Activated naive CD4-positive, alpha-beta T cell treated with anti-CD3 and anti-CD28 coated beads for 36 hours (primary cell): ENCODE results near the gene KLK1. TPM values are rescaled to one million over a fixed set of nuclear protein-coding genes. Genes with fewer than 3 reads are reported as not detected.

Experiments
- CTCF ChIA-PET: fragments of 350-600 bp; sonication (Branson Sonifier 250); formaldehyde crosslinking; loops from one replicate; lab custom pipeline; 2021; ENCODE audit warnings: antibody characterized with exemption; lab: Charles Lee
- DNase-seq: peaks from one replicate; pipeline ENCODE4 v3.0.0-alpha.2; 2020
- H3K27ac Mint-ChIP-seq: one replicate; pipeline ENCODE4 v1.8.0; 2021; ENCODE audit warnings: mild to moderate bottlenecking, mixed read lengths
- H3K27me3 Mint-ChIP-seq: one replicate; pipeline ENCODE4 v1.8.0; 2021; ENCODE audit warnings: low read depth, mixed read lengths
- H3K36me3 Mint-ChIP-seq: one replicate; pipeline ENCODE4 v1.8.0; 2021; ENCODE audit warnings: low read depth, mixed read lengths
- H3K4me1 Mint-ChIP-seq: one replicate; pipeline ENCODE4 v1.8.0; 2021; ENCODE audit warnings: low read depth, mixed read lengths
- H3K4me3 Mint-ChIP-seq: one replicate; pipeline ENCODE4 v1.8.0; 2021; ENCODE audit warnings: mild to moderate bottlenecking, moderate library complexity, mixed read lengths
- H3K9me3 Mint-ChIP-seq: one replicate; pipeline ENCODE4 v1.8.0; 2021; ENCODE audit warnings: mixed read lengths
- intact Hi-C: fragments of 100-400 bp; cut with micrococcal nuclease; formaldehyde crosslinking; loops from one replicate; pipeline ENCODE4 v1.15.1; 2023
- total RNA-seq, 2 experiments: library from RNA; stranded (reverse); gene quantifications; one replicate each; pipeline ENCODE4 v1.2.3, GENCODE V29; 2021

KLK1 gene
- total RNA-seq, 2 experiments from 2014 or later = 0.79 to 1.1 TPM

GRCh38 chr19:50844296-50844935 lies 20.8 kb upstream of the KLK1 start:
- H3K27ac Mint-ChIP-seq = no peak overlapping the region
- H3K4me3 Mint-ChIP-seq = no peak overlapping the region
- peaks cover 1% of the 10 kb centered on the region for H3K36me3 Mint-ChIP-seq
- DNase-seq = no peak
- CTCF ChIA-PET = interaction anchor here (0.7 kb wide), 1 partner anchor 20 kb away, joined by 3 read pairs; no protein-coding TSS in a partner anchor
- no peaks in the 10 kb centered on the region for H3K4me1 Mint-ChIP-seq
- peaks cover 17% of the 10 kb centered on the region for H3K27me3 Mint-ChIP-seq
- H3K9me3 Mint-ChIP-seq = peaks cover 11% of the 10 kb centered on the region
- intact Hi-C loops = no loop called here

DNA sequence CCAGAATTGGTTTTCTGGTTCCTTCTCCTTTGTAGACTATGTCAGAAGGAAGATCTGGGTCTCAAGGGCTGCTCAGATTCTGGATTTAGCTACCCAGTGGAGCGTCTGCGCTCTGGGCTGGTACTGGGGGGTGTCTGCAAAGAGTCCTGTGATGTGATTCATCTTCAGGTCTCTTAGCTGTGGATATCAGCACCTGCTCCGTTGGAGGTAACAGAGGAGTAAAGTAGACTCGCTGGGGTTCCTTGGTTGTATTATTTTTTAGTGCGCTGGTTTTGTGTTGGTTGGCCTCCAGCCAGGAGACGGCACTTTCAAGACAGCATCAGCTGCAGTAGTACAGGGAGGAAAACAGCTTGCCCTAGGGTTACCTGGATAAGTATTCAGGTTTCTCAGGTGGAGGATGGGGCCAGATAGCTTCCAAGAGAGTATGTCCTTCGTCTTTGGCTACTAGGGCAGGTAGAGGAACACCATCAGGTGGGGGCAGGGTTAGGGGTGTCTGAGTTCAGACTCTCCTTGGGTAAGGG lies 20.2 kb upstream of the KLK1 start:
- intact Hi-C loops = no loop called here
- no peaks in the 10 kb centered on the region for H3K4me1 Mint-ChIP-seq
- CTCF ChIA-PET = interaction anchor here (0.7 kb wide), 1 partner anchor 19 kb away, joined by 3 read pairs; no protein-coding TSS in a partner anchor
- no peak for DNase-seq
- H3K27me3 Mint-ChIP-seq = peaks cover 15% of the 10 kb centered on the region
- no peak overlapping the region for H3K4me3 Mint-ChIP-seq
- H3K27ac Mint-ChIP-seq = no peak overlapping the region
- H3K36me3 Mint-ChIP-seq = peaks cover 1% of the 10 kb centered on the region
- peaks cover 11% of the 10 kb centered on the region for H3K9me3 Mint-ChIP-seq

DNA sequence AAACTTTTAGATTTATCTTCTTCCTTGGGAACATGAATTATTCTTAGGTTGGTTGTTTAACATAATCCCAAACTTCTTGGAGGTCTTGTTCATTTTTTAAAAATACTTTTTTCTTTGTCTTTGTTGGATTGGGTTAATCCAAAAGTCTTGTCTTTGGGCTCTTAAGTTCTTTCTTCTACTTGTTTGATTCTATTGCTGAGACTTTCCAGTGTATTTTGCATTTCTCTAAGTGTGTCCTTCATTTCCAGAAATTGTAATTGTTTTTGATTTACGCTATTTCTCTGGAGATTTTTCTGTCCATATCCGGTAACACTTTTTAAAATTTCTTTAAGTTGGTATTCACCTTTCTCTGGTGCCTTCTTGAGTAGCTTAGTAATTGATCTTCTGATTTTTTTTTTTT lies 19.6 kb upstream of the KLK1 start:
- intact Hi-C loops = no loop called here

DNA sequence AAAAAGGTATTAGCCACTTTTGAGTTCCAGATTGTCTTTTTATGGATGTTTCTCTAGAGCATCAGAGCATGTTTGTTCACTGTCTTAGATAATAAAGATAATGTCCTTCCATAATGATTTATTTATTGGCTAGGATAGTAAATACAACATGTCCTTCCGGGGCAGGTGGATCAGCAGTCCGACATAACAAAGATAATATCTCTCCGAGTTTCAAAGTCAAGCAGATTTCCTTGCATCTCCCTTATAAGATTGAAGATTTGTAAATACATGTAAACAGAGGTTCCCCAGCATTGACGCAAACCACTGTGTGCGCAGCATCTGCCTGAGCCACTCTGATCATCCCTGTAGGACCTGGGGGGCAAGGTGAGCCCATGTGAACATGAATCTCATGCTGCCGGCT lies 18.5 kb upstream of the KLK1 start:
- Mint-ChIP-seq H3K9me3 (peaks cover 11% of the 10 kb centered on the region), H3K27ac (no peak overlapping the region), H3K36me3 (peaks cover 1% of the 10 kb centered on the region), H3K4me1 (no peaks in the 10 kb centered on the region), H3K27me3 (peaks cover 22% of the 10 kb centered on the region), H3K4me3 (no peak overlapping the region)
- CTCF ChIA-PET = no interaction called here
- intact Hi-C loops = no loop called here
- no peak for DNase-seq

More for the DNA sequence above, 19.6 kb upstream of the KLK1 start:
- H3K27ac Mint-ChIP-seq = no peak overlapping the region
- peaks cover 16% of the 10 kb centered on the region for H3K27me3 Mint-ChIP-seq
- CTCF ChIA-PET = no interaction called here
- H3K4me1 Mint-ChIP-seq = no peaks in the 10 kb centered on the region
- peaks cover 11% of the 10 kb centered on the region for H3K9me3 Mint-ChIP-seq
- DNase-seq = no peak
- H3K36me3 Mint-ChIP-seq = peaks cover 1% of the 10 kb centered on the region
- no peak overlapping the region for H3K4me3 Mint-ChIP-seq

DNA sequence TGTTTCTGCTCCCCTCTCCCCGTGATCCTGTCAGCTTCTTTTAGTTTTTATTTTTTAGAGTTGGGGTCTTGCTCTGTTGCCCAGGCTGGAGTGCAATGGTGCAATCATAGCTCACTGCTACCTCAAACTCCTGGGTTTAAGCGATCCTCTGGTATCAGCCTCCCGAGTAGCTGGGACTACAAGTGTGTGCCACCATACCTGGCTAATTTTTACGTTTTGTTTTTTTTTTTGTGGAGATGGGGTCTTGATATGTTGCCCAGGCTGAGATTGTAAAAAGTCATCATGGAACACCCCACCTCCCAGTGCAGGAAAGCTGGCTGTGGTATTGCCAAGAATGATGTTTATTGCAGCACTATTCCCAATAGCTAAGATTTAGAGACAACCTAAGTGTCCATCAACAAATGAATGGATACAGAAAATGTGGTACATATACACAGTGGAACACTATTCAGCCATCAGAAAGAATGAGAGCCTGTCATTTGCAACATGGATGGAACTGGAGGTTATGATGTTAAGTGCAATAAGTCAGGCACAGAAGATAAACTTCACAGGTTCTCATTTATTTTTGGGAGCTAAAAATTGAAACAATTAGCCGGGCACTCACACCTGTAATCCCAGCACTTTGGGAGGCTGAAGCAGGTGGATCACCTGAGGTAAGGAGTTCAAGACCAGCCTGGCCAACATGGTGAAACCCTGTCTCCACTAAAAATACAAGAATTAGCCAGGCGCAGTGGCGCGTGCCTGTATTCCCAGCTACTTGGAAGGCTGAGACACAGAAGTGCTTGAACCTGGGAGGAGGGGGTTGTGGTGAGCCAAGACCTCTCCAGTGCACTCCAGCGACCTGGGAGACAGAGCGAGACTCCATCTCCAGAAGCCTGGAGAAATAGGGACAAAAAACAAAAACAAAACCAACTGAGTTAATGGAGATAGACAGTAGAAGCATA lies 16.4 kb upstream of the KLK1 start:
- Mint-ChIP-seq H3K9me3 (peaks cover 11% of the 10 kb centered on the region), H3K27ac (no peak overlapping the region), H3K4me3 (no peak overlapping the region), H3K4me1 (peaks cover 7% of the 10 kb centered on the region), H3K27me3 (peaks cover 34% of the 10 kb centered on the region), H3K36me3 (peaks cover 1% of the 10 kb centered on the region)
- CTCF ChIA-PET = interaction anchor here (0.6 to 1.2 kb wide), 2 partner anchors 66 to 82 kb away, joined by 3 to 6 read pairs; no protein-coding TSS in a partner anchor
- intact Hi-C loops = loop anchor here (5.0 kb wide), 1 partner anchor 82 kb away; no protein-coding TSS in a partner anchor
- no peak for DNase-seq

- Mint-ChIP-seq H3K27me3 (peaks cover 35% of the 10 kb centered on the region), H3K9me3 (peaks cover 1% of the 10 kb centered on the region), H3K27ac (no peak overlapping the region), H3K4me3 (no peak overlapping the region), H3K36me3 (no peaks in the 10 kb centered on the region), H3K4me1 (peaks cover 7% of the 10 kb centered on the region)
- CTCF ChIA-PET = no interaction called here
- DNase-seq = no peak
- intact Hi-C loops = loop anchor here (5.0 kb wide), 1 partner anchor 84 kb away; no protein-coding TSS in a partner anchor
Measured at GRCh38 chr19:50838239-50838638, 14.7 kb upstream of the KLK1 start.

GRCh38 chr19:50837300-50837699 lies 13.7 kb upstream of the KLK1 start:
- Mint-ChIP-seq H3K4me3 (no peak overlapping the region), H3K27me3 (peaks cover 39% of the 10 kb centered on the region), H3K36me3 (no peaks in the 10 kb centered on the region), H3K4me1 (peaks cover 7% of the 10 kb centered on the region), H3K9me3 (no peaks in the 10 kb centered on the region), H3K27ac (no peak overlapping the region)
- no peak for DNase-seq
- intact Hi-C loops = loop anchor here (2.0 to 5.0 kb wide), 2 partner anchors 32 to 85 kb away; no protein-coding TSS in a partner anchor
- CTCF ChIA-PET = no interaction called here

GRCh38 chr19:50836543-50837195 lies 13.1 kb upstream of the KLK1 start:
- H3K9me3 Mint-ChIP-seq = no peaks in the 10 kb centered on the region
- H3K4me1 Mint-ChIP-seq = peaks cover 7% of the 10 kb centered on the region
- intact Hi-C loops = loop anchor here (2.0 to 5.0 kb wide), 2 partner anchors 32 to 86 kb away; no protein-coding TSS in a partner anchor
- H3K27ac Mint-ChIP-seq = no peak overlapping the region
- H3K36me3 Mint-ChIP-seq = no peaks in the 10 kb centered on the region
- H3K4me3 Mint-ChIP-seq = peak overlapping the region; percentile 73
- CTCF ChIA-PET = no interaction called here
- H3K27me3 Mint-ChIP-seq = peaks cover 40% of the 10 kb centered on the region
- DNase-seq = no peak

DNA sequence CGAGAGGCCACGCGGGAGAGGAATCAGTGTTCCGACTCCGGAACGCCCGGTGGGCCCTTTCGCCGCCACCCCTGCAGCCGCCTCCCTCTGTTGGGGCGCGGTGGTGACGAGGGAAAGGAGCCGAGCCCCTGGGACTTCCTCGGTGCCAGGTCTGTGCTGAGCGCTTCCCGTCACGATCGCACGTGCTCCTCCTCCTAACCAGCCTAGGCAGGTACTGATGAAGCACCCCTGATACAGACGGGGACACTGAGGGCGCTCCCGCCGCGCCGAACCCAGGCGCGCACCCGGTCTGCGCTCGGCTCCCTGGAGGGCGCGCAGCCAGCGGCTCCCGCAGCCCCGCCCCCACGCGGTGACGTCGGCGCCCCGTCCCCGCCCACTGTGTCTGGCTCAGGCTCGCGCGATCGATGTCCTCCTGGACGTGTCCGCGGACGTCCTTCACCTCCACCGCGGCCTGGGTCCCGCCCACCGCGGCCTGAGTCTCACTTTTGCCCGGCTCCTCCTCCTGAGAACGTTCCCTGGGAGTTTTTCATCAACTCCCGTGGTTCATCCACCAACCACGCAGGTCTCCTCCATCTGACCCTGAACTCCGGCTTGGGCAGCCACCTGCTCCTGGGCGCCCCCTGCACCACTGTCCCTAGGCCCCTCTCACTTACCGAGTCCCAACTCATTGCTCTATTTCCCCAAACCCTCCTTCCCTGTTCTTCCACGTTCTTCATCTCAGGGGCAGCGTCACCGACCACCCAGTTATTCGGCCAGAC lies 12.4 kb upstream of the KLK1 start:
- CTCF ChIA-PET = no interaction called here
- Mint-ChIP-seq H3K27me3 (peaks cover 47% of the 10 kb centered on the region), H3K36me3 (no peaks in the 10 kb centered on the region), H3K9me3 (no peaks in the 10 kb centered on the region), H3K27ac (no peak overlapping the region), H3K4me1 (peaks cover 7% of the 10 kb centered on the region), H3K4me3 (peak overlapping the region; percentile 73)
- peak; percentile 78 for DNase-seq
- intact Hi-C loops = loop anchor here (2.0 to 5.0 kb wide), 3 partner anchors 19 to 86 kb away; no protein-coding TSS in a partner anchor

- Mint-ChIP-seq H3K36me3 (no peaks in the 10 kb centered on the region), H3K27me3 (peaks cover 46% of the 10 kb centered on the region), H3K4me3 (peak overlapping the region; percentile 73), H3K4me1 (peaks cover 7% of the 10 kb centered on the region), H3K27ac (no peak overlapping the region), H3K9me3 (no peaks in the 10 kb centered on the region)
- intact Hi-C loops = loop anchor here (2.0 to 5.0 kb wide), 2 partner anchors 18 to 87 kb away; no protein-coding TSS in a partner anchor
- DNase-seq = no peak
- CTCF ChIA-PET = no interaction called here
Measured at GRCh38 chr19:50835103-50835784, 11.7 kb upstream of the KLK1 start.

DNA sequence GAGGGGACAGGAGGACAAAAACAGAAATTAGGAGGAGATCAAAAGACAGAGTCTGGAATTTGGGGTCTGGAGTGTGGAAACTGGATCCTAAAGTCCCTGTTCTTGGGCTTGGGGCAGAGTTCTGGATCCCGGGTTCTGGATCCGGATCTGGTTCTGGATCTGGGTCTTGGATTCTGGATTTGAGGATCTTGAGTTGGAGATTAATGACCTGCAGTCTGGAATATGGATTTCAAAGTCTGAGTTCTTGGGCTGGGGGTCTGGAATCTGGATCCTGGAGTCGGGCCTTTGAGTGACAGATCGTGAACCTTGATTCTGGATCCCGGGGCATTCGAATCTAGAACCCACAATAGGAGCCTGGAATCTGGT lies 10.2 kb upstream of the KLK1 start:
- CTCF ChIA-PET = no interaction called here
- no peak overlapping the region for H3K4me3 Mint-ChIP-seq
- intact Hi-C loops = loop anchor here (2.0 kb wide), 1 partner anchor 17 kb away; no protein-coding TSS in a partner anchor
- no peaks in the 10 kb centered on the region for H3K36me3 Mint-ChIP-seq
- no peak for DNase-seq
- H3K27ac Mint-ChIP-seq = no peak overlapping the region
- peaks cover 42% of the 10 kb centered on the region for H3K27me3 Mint-ChIP-seq
- H3K4me1 Mint-ChIP-seq = peaks cover 7% of the 10 kb centered on the region
- H3K9me3 Mint-ChIP-seq = no peaks in the 10 kb centered on the region
